GM18873 (cell line): ENCODE results near the gene SMARCE1.
A peak's percentile ranks its signal among the peaks of the same experiment; 100 is the strongest.
"Not testable (repeated sequence)": the region's sequence is repeated elsewhere in the genome, so short reads cannot be mapped to it uniquely, and the experiment has no call there.

Source experiments
- ATAC-seq: cut with Tn5 transposase; IDR thresholded peaks from one replicate; pipeline ENCODE4 v1.9.1; 2021; ENCODE audit warnings: mild to moderate bottlenecking, moderate library complexity, moderate number of reproducible peaks; ENCODE audit not compliant: unreplicated experiment, low FRiP score

SMARCE1 gene

DNA sequence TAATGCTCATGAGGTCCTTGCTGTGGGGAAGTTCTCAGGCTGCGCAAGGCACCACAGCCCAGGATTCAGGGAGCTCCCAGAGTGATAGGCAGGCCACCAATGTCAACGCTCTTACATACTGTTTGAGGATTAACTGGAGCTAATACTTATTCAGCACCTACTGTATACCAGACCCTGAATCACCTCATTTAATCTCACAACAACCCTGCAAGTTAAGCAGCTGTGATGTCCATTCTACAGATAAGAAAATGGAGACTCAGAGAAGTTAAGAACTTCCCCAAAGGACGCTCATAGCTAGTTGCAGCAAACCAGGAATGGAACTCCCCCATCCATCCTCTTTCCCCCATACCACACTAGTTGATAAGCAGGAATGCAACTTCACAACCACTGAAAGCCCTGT is 56.9 kb downstream of the SMARCE1 start:
- no peak for ATAC-seq

DNA sequence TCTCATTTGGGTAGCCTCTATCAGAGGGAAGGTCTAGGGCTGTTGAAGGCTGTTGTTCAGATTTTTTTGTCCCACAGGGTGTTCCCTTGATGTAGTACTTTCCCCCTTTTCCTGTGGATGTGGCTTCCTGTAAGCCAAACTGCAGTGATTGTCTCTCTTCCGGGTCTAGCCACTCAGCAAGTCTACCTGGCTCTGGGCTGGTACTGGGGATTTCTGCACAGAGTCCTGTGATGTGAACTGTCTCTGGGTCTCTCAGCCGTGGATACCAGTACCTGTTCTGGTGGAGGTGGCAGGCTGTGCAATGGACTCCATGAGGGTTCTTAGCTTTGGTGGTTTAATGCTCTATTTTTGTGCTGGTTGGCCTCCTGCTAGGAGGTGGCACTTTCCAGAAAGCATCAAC is 59.1 kb downstream of the SMARCE1 start:
- no peak for ATAC-seq

DNA sequence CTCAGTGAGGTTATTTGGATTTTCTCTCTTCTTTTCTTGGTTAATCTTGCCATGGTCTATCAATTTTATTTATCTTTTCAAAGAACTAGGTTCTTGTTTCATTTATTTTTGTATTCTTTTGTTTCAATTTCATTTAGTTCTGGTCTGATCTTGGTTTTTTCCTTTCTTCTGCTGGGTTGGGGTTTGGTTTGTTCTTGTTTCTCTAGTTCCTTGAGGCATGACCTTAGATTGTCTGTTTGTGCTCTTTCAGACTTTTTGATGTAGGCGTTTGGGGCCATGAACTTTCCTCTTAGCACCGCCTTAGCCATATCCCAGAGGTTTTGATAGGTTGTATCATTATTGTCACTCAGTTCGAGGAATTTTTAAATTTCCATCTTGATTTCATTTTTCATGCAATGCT is 61.4 kb downstream of the SMARCE1 start:
- ATAC-seq = not testable (repeated sequence)

DNA sequence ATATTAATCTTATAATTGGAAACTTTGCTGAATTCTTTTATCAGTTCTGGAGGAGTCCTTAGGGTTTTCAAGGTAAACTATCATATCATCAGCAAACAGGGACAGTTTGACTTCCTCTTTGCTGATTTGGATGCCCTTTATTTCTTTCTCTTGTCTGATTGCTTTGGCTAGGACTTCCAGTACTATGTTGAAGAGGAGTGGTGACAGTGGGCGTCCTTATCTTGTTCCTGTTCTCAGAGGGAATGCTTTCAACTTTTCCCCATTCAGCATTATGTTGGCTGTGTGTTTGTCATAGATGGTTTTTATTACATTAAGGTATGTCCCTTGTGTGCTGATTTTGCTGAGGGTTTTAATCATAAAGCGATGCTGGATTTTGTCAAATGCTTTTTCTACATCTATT is 62.7 kb downstream of the SMARCE1 start:
- not testable (repeated sequence) for ATAC-seq

DNA sequence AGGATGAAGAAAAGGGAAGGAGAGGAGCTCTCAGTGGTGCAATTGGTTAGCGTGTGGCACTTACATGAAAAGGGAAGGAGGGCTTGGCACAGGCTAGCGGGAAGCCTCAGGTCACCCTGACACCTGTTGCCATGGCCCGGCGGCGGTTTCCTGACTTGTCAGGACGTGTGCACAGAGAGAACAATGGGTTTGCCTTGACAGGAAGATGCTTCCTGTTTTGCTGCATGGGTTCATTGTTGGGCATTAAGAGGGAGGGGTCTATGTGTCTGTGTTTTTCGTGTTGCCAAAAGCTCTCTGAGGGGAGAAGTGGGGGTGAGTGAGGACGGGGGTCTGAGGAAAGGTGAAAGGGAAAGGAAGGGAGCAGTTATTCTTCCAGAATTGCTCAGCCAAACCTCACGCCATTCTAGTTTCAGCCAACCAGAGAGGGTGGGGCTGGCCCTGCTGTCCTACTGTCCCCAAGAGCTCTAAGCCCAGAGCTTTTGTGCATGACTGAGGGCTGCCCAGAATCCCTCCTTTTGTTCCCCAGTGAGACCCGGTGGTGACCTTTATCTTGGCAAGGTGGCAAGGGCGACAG is 65.2 kb downstream of the SMARCE1 start:
- peak; percentile 82 for ATAC-seq

DNA sequence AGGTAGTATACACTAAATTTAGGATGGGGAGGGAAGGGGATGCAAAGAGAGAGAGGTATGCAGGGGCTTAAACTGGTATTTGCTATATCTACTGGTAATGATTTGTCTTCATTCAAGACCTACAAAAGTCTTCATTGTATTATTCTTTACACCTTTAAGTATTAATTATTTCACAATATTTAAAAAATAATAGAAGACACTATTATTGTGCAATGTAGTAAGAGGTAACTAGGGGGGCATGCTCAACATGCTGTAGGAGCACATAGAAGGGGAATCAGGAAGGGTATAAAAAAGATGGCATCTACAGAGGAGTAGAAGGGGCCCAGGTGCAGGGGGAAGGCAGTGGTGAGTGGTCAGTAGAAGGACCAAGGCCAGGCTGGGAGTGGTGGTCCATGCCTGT is 67.5 kb downstream of the SMARCE1 start:
- ATAC-seq = no peak

DNA sequence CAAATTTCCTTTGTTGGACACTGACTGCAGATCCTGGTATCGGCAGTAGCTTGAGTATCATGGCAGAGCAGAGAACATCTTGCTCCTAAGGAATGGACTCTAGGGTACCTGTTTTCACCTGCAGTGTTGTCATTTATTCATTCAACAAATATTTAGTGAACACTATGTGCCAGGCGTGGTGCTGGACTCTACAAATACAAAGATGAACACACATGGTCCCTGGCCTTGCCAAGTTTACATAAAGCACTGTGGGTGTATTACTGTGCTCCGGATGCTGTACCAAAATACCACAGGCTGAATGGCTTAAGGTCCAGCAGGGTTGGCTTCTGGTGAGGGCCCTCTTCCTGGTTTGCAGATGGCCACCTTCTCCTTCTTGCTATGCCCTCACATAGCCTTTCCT is 68.1 kb downstream of the SMARCE1 start:
- no peak for ATAC-seq

DNA sequence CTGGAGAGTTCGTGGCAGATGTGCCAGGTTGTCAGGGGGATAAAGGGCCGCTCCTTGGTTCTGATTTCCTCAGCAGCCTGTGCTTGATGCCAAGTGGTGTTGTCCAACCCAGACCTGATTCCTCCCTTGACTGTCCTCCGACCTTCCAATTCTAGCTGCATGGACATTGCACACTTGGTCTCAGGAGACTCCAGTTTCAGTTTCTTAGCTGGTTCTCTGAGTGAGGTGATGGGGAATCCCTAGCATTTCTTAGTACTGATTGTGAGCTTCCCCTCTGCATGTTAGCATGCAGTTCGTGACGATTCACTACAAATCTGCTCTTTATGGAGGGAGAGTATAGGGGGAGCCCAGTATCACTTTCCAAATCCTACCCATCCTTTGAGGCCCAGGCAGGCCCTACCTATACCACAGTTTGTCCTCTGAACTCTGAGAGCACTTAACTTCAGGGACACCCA is 70.0 kb downstream of the SMARCE1 start:
- no peak for ATAC-seq

DNA sequence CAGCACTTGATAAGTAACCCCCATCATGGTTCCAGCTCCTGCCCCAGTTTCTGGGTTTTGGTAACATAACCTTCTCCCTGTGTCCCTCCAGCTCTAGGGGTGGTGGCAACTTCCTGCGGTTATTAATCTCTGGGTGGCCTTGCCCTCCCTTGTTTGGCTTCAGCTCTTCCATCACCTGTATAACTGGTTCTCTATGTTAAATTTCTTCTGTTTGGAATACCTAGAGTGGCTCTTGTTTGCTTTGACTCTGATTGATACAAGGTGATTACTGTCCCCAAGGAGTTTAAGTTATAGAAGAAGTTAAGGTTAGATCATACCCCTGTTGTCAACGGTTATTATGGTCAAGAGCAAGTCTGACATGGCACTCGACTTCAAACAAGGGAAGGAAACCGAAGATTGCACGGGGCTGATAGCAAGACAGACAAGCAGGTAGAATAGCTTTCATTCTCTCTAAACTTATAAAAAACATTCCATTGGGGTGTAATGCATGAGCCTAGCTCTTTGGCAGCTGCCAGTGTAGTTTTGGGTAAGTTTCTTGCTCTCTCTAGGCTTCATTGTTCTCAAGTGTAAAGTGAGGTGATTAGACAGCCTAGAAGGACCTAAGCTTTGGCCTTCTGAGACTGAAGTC is 71.4 kb downstream of the SMARCE1 start:
- no peak for ATAC-seq
